ENCODE results near the gene DNPH1.

DNPH1 gene

DNA sequence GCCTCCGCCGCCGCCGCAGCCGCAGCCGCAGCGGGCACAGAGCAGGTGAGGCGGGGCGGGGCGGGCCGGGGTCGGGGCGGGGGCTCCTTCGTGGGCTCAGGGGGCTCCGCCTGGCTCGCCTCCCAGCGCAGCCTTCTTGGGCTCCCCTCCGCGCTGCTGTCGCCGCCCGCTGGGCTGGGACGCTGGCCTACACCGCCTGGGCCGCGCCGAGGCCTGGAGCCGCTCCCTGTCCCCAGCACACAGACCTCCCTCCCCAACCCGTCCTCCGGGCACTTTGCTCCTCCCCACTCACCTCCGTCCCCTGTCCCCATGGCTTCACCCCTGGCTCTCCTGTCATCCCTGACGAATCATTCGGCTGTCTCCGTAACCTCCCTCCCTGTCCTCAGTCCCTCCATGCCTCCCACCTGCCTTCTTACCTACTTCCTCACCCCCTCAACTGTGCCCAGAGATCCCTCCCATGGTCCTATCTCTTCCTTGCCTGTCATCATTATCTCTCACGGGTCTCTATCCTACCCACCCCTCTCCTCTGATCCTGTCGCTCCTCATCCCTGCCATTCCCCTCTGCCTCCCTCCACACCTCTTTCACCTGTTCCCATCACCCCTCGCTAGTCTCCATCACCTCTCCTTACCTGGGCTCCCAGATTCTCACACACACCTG lies 14.5 kb upstream of the DNPH1 start:
- DNase-seq = no peak

DNA sequence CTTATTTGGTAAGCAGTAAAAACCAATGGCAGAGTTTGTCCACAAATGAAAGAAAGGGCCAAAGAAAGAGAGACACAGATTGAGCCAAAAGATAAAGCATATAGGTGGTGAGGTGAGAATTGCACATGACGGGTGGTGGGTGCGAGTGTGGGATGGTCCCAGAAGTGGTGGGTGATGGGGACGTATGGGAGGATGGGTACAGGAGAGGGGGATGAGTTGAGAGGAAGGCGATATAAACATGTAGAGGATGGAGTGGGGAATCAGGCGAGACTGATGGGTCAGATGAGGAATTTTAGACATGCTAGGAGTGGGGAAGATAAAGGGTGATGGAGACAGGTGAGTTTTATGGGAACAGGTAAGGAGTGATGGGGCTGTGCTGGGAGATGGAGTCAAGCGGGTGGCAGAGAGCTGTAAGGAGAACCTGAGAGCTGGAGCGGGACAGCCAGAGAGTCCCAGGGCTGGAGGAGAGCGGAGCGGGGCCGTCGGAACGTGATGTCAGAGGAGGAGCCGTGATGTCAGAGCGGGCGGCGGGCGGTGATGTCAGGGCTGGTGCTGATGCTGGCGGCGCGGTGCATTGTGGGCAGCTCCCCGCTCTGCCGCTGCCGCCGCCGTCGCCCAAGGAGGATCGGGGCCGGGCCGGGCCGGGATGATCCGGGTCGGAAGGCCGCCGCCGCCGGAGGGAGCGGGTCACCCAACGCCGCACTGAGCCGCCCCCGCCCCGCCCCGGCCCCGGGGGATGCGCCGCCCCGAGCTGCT lies 13.8 kb upstream of the DNPH1 start, which contains the start of gene TTBK1:
Gene TTBK1, plus strand, starts transcription at position 574 of the 756 bp plus-strand sequence. CDS start 3,180 bp downstream, outside the sequence.
- no peak for DNase-seq

DNA sequence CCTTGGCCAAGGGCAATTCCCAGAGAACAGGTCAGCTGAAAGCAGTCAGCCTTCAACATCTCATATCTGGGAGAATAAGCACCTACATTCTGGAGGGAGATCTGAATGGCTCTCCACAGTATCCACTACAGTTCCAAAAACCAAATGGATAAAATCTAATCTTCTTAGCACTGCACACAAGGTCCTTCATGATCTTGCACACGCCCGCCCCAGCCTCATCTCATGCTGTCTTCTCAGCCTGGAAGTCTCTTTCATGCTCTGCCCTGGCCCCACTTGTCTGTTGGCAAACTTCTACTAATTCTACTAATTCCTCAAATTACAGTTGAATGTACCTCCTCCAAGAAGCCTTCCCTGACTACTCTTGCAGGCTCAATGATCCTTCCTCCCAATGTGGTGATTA lies 12.2 kb upstream of the DNPH1 start:
- no peak for DNase-seq

DNA sequence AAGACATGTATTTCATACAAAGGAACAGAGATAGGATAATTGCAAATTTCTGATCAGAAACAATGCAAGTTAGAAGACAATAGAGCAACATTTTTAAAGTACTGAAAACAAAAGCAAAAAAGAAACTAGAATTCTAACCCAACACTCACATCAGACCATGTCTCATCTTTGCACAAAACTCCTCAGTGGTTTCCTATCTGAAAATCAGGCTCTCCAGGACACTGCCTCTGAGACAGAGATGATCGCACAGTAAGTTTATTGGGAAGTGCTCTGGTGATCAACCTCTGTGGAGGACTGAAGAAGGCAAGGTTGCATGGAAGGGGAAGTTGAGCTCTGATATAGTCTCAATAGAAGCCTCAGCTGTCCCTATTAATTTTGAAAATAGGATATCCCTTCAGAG lies 11.7 kb upstream of the DNPH1 start:
- no peak for DNase-seq

DNA sequence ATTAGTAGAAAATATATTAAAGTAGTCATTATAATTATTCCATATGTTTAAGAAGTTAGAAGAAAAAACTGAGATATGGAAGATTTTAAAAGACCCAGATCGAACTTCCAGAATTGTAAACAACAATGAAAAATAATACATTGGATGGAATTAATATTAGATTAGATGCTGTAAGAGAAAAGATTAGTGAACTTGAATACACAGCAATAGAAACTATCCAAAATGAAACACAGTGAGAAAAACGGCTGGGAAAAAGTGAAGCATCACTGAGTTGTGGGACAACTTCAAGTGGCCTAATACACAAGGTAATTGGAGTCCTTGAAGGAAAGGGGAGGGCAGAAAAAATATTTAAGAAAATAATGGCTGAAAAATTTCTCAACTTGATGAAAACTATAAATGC lies 9.8 kb upstream of the DNPH1 start:
- no peak for DNase-seq

DNA sequence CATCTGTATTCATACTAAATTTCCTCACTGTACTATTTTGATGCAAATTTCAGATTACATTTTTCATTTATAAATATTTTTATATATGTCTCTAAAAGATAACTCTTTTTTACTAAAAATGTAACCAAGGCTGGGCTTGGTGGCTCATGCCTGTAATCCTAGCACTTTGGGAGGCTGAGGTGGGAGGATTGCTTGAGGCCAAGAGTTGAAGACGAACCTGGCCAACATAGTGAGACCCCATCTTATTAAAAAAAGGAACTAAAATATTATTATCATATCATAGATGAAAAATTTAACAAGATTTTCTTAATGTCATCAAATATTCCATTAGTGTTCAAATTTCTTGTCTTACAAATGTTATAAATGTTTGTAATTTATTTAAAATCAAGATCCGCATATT lies 6.6 kb upstream of the DNPH1 start:
- DNase-seq = no peak

DNA sequence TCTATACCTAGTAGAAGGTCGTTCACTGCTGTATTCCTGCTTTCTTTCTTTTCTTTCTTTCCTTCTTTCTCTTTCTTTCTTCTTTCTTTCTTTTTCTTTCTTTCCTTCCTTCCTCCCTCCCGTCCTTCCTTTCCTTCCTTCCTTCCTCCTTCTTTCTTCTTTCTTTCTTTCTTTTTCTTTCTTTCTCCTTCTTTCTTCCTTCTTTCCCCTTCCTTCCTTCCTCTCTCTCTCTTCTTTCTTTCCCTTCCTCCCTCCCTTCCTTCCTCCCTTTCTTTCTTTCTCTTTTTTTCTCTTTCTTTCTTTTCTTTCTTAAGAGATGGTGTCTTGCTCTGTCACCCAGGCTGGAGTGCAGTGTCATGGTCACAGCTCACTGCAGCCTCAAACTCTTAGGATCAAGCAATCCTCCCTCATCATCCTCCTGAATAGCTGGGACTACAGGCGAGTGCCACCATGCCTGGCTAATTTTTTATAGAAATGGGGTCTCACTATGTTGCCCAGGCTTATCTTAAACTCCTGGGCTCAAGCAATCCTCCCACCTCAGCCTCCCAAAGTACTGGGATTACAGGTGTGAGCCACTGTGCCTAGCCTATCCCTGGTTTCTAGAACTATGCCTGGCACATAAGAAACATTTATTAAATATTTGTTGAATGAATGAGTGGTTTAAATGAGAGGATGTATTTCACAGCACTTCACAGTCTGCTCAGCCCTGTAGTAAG lies 2.6 kb upstream of the DNPH1 start:
- DNase-seq = no peak

DNA sequence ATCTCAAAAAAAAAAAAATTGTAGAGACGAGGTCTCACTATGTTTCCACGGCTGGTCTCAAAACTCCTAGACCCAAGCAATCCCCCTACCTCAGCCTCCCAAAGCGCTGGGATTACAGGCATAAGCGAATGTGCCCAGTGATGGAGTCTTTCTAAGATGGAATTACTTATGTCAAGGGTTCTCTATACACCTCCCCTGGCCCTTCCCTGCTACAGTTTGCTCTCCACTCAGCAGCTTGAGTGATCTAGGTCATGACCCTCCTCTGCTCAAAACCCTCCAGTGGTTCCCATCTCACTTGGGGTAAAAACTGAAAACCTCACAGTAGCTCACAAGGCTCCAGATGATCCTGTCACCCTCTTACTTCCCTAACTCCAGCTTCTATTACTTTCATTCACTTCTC lies 1.8 kb upstream of the DNPH1 start:
- DNase-seq = no peak

DNA sequence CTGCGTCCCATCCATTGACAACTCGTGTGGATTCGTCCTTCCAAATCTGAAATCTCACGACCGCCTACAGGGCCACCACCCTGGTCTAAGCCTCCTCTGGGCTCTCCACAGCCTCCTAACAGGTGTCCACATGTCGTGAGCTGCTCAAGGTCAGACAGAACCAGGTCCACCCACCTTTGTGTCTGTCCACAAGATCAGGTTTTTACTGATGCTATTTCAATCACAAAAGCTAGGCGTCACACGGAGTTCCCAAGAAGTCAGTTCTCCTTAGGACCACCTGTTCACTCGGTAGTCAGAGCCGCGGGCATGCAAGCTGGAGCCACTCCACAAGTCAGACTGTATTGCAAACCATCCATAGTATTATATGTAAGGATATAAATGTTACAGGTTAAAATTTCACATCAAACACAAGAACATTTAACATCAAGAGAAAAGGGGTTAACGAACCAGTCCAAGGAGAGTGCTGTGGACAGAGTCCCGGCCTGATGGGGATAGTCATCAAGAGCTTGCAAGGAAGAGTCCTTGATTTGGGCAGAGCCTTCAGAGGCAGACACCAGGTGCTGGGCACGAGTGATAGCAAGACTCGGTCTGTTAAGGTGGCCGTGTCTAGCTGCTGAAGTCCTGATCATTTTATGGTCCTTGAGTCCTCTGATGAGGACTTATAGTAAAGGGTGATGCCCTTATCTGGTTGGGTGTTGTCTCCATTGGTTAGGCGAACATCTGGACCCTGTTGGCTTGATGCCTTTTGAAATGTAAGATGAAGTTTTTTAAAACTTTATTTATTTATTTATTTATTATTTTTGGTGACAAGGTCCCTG lies 731 bp upstream of the DNPH1 start:
- no peak for DNase-seq

DNA sequence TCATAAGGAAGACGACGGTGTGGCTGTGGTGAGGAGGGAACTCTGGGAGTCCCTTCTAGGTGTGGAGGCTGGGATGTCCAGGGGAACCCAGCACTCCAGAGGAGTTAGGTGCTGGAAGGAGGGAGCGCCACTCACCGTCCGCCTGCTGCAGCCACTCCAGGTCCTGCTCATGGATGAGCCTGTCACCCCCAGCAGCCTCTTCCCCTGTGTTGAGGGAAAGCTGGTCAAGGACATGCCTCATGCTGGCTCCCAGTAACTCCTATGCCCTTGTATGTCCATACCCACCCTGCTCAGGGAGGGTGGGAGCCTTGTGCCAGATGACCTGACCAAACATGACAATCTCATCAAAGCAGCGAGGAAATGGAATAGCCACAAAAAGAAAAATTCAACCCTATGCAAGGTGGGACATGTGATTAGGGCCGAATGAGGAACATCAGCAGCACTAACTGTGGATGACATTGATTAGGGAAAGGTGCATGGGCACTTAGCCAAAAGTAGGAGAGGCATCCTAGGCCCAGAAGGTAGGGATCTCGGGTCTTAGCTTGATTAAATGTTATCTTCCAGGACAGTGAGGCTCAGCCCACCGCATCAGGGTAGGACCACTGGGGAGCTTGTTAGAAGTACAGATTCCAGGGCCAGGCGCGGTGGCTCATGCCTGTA lies 3.0 kb downstream of the DNPH1 start:
- no peak for DNase-seq

DNA sequence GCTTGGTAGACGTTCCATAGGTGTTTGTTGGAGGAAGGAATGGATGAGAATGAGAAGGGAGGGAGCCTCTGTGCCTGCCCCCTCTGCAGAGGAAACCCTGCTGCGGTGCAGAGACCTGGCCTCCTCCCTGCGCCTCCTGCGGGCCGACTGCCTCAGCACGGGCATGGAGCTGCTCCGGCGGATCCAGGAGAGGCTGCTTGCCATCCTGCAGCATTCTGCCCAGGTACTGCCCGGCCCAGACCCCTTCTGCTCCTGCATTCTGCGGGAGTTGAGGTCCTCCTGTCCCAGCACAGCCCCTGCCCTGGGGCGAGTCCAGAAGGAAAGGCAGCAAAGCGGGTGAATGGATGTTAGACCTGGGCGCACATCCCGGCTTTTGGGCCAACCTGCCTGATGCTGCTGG lies 6.1 kb downstream of the DNPH1 start:
- no peak for DNase-seq

DNA sequence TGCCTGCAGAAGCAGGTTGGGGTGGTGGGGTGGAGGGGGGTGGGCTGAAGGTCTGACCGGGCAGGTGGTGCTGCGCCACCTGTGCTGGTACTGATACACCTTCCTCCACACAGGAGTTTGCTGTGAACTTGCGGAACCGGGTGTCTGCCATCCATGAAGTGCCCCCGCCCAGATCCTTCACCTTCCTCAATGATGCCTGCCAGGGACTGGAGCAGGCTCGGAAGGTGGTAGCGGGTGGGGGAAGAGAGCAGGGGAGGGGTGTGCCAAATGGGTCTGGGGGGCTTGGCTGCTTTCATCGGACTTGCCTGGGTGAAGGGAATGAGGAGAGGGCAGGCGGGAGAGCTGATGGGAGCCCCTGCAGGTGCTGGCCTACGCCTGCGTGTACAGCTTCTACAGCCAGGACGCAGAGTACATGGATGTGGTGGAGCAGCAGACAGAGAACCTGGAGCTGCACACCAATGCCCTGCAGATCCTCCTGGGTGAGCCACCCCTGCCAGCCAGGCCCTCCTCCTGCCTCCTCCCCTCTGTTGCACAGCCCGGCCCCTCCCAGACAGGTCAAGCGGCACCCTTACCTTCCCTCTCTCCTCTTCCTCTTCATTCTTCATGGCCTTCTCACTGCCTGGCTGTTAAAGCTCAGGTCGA lies 6.7 kb downstream of the DNPH1 start:
- no peak for DNase-seq

DNA sequence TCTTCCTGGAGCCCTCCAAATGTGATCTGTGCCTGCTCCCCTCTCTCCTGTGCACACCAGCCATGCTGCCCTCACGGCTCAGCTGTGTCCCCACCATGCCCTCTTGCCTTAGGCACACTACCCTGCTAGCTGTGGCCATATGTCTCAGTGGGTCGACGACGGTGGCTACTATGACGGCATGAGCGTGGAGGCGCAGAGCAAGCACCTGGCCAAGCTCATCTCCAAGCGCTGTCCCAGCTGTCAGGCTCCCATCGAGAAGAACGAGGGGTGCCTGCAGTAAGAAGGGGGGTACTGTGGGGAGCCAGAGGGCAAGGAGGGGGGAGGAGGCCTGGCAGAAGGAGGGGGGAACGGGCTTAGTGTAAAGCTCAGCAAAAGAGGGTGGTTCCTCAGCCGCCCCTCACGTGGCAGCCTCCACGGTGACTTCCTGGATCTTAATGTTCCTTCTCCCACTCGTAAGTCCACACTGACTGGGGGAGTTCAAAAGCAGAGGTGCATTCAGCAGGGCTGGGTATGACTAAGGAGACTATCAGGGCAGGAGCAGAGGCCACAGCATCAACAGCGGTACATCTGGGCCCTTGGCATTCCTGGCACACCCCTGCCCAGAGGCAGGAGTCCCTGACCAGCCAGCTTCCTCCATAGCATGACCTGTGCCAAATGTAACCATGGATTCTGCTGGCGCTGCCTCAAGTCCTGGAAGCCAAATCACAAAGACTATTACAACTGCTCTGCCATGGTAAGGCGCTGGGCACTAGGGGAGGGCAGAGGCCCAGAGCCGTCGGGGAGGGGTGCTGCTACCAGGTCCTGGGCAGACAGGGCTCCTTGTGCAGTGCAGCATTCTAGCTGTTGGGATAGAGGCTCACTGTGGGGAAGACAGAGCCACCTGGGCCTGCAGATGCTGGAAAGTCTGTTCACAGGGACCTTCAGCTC lies 8.0 kb downstream of the DNPH1 start:
- no peak for DNase-seq

DNA sequence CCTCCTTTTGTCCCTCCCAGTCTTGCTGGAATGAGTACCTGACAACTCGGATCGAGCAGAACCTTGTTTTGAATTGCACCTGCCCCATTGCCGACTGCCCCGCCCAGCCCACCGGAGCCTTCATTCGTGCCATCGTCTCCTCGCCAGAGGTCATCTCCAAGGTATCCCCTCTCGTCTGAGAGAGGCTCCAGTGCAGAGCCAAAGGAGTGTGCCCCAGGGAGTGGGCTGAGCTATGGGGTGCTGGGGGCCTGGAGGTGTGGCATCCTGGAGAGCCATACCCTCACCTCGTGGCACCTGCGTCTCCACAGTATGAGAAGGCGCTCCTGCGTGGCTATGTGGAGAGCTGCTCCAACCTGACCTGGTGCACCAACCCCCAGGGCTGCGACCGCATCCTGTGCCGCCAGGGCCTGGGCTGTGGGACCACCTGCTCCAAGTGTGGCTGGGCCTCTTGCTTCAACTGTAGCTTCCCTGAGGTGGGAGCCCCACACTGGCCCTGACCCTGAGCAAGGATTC lies 8.8 kb downstream of the DNPH1 start:
- no peak for DNase-seq

DNA sequence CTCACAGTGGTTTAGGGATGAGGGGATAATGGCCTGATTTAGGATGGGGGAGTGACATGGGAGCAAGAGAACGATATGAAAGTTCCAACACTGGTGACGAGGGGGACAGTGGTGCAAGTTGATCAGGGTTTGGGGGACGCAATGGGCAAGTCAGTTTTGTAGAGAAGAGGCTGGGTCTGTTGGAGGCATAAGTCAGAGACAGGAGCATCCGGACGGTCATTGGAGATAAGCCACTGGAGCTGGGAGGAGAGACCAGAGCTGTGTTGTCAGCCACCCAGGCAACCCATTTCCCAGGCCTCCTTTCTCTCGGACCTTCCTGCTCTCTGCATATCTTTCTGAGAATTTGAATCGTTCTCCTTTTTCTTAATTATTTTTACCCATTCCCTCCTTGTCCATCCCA lies 9.5 kb downstream of the DNPH1 start:
- no peak for DNase-seq

DNA sequence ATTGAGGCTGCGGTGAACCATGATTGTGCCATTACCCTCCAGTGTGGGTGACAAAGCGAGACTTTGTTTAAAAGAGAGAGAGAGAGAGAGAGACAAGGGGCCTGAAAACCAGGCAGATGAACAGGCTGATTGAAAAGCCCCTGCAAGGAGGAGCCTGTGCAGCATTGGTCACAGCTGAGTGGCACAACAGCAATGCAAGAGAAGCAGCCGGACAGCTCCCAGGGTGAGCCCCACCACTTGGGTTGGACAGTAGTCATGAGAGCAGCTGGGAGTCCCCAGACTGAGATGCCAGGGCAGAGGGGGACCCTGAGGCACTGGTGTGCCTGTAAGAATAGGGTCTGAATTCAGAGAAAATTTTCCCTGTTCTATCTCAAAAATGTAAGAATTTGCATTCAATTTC lies 10.2 kb downstream of the DNPH1 start:
- no peak for DNase-seq

DNA sequence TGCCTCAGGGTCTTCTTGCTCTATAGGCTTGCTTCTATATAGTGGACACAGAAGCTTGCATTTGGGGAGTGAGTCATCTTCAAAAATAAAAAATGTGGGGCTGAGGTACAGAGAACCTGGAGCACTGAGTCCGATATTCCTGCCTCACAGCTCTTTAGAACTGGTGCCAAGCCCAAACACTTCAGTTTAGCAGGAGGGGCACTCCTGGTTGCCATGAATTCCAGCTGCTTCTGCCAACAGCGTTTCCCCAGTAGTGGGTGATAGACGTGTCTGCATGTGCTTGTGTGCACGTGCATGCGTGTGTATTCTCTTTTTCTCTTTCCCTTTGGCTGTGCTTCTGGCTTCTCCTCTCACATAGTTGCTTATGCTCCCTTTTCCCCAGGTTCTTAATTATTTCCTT lies 11.9 kb downstream of the DNPH1 start:
- DNase-seq = no peak

DNA sequence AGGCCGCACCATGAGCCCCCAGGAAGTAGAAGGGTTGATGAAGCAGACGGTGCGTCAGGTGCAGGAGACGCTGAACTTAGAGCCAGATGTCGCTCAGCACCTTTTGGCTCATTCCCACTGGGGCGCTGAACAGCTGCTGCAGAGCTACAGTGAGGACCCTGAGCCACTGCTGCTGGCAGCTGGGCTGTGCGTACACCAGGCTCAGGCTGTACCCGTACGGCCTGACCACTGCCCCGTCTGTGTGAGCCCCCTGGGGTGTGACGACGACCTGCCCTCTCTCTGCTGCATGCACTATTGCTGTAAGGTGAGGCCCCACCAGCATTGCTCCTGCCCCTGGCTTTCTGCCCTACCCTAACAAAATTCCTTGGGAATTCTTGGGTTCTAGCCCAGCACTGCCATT lies 13.1 kb downstream of the DNPH1 start:
- DNase-seq = no peak

DNA sequence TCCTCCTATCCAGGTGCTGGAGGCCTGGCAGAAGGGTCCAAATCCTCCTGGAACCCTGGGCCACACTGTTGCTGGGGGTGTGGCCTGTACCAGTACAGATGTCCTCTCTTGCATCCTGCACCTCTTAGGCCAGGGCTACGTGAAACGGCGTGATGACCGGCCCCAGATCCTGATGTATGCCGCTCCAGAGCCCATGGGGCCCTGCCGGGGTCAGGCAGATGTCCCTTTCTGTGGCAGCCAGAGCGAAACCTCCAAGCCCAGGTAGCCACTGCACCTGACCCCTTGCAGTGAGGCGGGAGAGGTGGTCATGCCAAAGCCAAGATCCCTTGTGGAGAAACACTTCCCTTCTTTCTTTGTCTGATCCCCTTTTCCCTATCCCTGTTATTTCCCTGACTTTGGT lies 14.2 kb downstream of the DNPH1 start:
- no peak for DNase-seq

DNA sequence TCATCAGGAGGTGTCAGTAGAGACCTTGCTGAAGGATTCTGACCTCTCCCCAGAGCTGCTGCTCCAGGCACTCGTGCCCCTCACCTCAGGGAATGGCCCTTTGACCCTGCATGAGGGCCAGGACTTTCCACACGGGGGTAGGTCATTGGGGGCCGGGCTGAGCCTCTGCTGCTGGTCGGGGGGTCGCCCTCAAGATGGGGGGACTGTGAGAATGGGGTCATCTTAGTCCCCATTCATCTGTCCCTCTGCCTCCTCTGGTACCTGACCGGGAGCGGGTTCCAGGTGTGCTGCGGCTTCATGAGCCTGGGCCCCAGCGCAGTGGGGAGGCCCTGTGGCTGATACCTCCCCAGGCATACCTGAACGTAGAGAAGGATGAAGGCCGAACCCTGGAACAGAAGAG lies 15.8 kb downstream of the DNPH1 start:
- DNase-seq = no peak

DNA sequence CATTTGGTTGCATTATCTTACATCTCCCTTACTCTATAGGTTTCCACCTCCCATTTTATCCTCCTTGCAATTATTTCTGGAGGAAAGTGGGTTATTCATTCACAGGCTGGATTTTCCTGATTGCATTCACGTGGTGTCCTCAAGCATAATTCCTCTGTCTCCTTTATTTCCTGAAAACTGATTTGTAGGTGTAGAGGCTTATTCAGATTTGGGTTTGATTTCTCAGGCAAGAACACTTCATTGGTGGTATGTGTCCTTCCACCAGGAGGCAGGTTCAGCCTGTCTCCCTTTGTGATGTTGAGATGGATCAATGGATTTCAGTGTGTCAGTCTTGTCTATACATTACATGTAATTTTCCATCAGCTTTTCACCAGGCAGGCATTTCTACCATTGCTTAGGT lies 17.3 kb downstream of the DNPH1 start:
- no peak for DNase-seq

All from cortex of kidney (tissue), 1 donor.